HEK293 (cell line): Measurements from ENCODE around the gene NCKAP5.

Experiments used
- CTCF ChIP-seq: fragments of 450-650 bp; formaldehyde crosslinking; IDR thresholded peaks from 2 replicates; pipeline ENCODE4 v1.5.1; 2016; ENCODE audit warnings: missing biosample characterization, missing genetic modification characterization
- YY1 ChIP-seq: fragments of 450-650 bp; formaldehyde crosslinking; IDR thresholded peaks from 2 replicates; pipeline ENCODE4 v1.5.1; 2018; ENCODE audit warnings: missing biosample characterization, missing genetic modification characterization
- ZBTB17 ChIP-seq: fragments of 450-650 bp; formaldehyde crosslinking; IDR thresholded peaks from 2 replicates; pipeline ENCODE4 v1.5.1; 2016; ENCODE audit warnings: missing biosample characterization, missing genetic modification characterization
- ZNF335 ChIP-seq: fragments of 450-650 bp; formaldehyde crosslinking; conservative IDR thresholded peaks from 2 replicates; pipeline ENCODE4 v1.5.1; 2016; ENCODE audit warnings: missing biosample characterization, missing genetic modification characterization
- ZNF354C ChIP-seq: fragments of 450-650 bp; formaldehyde crosslinking; IDR thresholded peaks from 2 replicates; pipeline ENCODE4 v1.5.1; 2016; ENCODE audit warnings: missing biosample characterization, missing genetic modification characterization, low read depth, borderline replicate concordance
- ZNF362 ChIP-seq: fragments of 450-650 bp; formaldehyde crosslinking; IDR thresholded peaks from 2 replicates; pipeline ENCODE4 v1.5.1; 2016; ENCODE audit warnings: missing biosample characterization, missing genetic modification characterization

- no peak for TF ChIP-seq ZNF362 (tag by site-specific recombination)
- no peak for TF ChIP-seq CTCF (tag by site-specific recombination)
- TF ChIP-seq ZNF335 (tag by site-specific recombination) = no peak
- no peak for TF ChIP-seq ZNF354C (tag by site-specific recombination)
- TF ChIP-seq YY1 (tag by site-specific recombination) = no peak
- TF ChIP-seq ZBTB17 (tag by site-specific recombination) = no peak
Measured at GRCh38 chr2:132902626-132903025, 665.6 kb downstream of the NCKAP5 start.
